GM12864 (cell line): ENCODE data around the gene INSRR.

Source experiments
- DNase-seq: peaks from one replicate; pipeline ENCODE4 v3.0.0-alpha.2; 2011; ENCODE audit warnings: low read depth
- H3K4me3 ChIP-seq: 2 replicates; pipeline ENCODE4 v1.5.1; 2011; ENCODE audit warnings: mild to moderate bottlenecking, low read depth, low read length, control low read depth
- CTCF ChIP-seq: IDR thresholded peaks from 2 replicates; pipeline ENCODE4 v1.5.1; 2011; ENCODE audit warnings: low read depth, mild to moderate bottlenecking, moderate library complexity, low read length, control low read depth, inconsistent platforms; ENCODE audit errors: missing control alignments

Gene INSRR

DNA sequence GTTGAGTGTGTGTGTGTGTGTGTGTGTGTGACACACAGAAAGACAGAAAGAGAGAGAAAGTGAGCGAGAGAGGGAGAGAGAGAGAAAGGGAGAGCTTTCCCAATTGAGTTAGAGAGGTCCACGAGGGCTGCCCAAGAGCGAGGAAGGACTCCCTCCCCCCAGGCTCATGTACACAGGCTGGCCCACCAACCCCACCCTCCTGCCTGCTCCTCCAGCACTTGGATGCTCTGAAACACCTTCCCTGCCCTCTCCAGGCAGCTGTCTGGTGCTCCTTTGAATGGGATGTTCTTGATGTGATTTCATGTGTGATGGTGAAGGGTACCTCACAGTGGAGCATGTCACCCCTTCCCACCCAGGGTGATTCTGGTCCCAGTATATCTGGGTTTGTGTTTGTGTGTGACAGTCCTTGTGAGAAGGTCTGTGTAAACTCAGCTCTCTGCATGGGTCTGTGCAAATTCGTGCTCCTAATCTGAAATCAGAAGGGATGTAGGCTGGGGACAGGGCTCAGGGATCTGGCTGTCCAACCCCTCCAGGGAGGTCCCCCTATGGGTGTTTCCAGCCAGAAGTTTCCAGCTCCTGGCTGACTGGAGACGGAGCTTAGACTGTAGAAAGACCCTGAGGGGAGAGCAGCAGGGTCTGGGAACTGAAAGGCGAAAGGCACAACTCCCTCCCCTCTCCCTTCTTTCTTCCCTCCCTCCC lies 27.8 kb upstream of the INSRR start:
- H3K4me3 ChIP-seq: no peak overlapping the region
- TF ChIP-seq CTCF: no peak
- no peak for DNase-seq

GRCh38 chr1:156885880-156886355 lies 27.0 kb upstream of the INSRR start:
- no peak for TF ChIP-seq CTCF
- DNase-seq: no peak
- no peak overlapping the region for H3K4me3 ChIP-seq

DNA sequence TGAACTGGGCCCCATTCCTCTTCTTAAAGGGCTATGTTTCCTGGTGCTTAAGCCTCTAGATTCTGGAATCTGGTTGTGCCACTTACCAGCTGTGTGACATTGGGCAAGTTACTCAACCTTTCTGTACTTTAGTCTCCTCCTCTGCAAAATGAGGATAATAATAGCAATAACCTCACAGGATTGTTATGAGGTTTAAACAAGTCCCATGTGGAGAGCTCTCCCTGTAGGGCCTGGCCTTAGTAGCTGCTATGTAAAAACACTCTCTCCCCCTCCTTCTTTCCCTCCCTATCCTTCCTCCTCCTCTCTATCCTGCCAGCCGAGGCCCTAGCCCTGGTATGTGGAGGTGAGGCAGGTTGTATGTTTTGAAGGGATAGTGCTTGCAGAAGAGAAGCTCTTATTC lies 26.4 kb upstream of the INSRR start:
- H3K4me3 ChIP-seq: no peak overlapping the region
- TF ChIP-seq CTCF: no peak
- DNase-seq: no peak

DNA sequence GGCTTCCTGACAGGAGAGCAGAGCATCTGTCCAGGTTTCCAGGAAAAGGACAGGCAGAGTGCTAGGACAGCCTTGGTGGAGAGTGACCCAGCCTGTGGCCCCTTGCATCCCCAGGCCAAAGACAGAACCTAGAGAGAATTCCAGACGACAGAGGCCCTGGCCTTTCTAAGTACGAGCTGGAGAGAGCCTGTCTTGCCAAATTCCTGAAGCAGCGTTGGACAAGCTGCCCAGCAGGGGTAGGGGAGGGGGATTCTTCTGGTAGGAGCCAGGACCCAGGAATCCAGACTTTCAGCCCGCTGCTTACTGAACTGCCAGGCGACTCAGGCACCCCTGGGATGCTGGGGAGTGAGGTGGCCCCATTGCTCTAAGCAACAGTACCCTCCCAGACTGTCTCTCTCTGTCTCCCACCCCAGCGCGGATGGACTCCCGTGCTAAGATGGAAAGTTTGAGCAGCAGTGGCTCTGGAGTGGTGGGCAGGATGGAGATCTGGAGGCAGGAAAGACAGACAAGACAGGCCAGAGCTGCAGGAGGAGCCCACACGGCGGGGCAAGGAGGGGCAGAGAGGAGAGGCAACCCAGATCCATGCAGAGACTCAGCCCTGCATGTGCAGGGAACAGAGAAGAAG lies 25.8 kb upstream of the INSRR start:
- DNase-seq: no peak
- H3K4me3 ChIP-seq: no peak overlapping the region
- TF ChIP-seq CTCF: no peak

- no peak for DNase-seq
- TF ChIP-seq CTCF: no peak
- H3K4me3 ChIP-seq: no peak overlapping the region
Measured at GRCh38 chr1:156883919-156884318, 25.0 kb upstream of the INSRR start.

DNA sequence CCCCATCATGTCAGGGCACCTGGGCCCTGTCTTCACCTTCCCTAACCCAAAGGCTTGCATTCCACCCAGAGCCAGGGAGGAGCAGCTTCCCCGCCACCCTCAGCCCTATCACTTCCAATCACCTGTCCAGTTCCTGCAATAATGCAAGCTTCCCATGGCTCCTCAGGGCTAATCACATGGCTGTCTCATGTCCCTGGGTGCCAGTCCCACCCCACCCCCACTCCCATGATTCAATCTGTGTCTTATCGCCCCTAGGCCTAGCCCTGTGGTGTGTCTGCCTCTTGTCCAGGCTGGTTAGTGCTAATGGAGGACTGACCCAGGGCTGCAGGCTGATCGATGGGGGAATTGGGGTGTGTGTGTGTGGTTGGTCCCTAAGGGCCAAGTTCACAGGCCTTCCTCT lies 23.6 kb upstream of the INSRR start:
- DNase-seq: no peak
- no peak for TF ChIP-seq CTCF
- no peak overlapping the region for H3K4me3 ChIP-seq

GRCh38 chr1:156881663-156882062 lies 22.7 kb upstream of the INSRR start:
- DNase-seq: no peak
- TF ChIP-seq CTCF: no peak
- no peak overlapping the region for H3K4me3 ChIP-seq
